CD14-positive monocyte (primary cell): Measurements from ENCODE around the gene ZMAT2. TPM values are rescaled to one million over a fixed set of nuclear protein-coding genes. Genes with fewer than 3 reads are reported as not detected.

Experiments
- DNase-seq, 3 donors: peaks; one replicate each; pipeline ENCODE4 v3.0.0-alpha.2; 2011 to 2022
- H2AFZ ChIP-seq: 2 replicates; pipeline ENCODE4 v1.6.0; 2012; ENCODE audit warnings: mild to moderate bottlenecking, low read depth, low read length, inconsistent platforms; ENCODE audit not compliant: insufficient read depth, poor library complexity, severe bottlenecking
- H3K27ac ChIP-seq, 2 donors: 1 replicate in 1 of 2; 2 replicates in 1 of 2; pipeline ENCODE4 v1.5.1; 2012 to 2013; ENCODE audit warnings: low read length in 2 of 2, control low read depth in 1 of 2, inconsistent platforms in 1 of 2, low read depth in 1 of 2, mild to moderate bottlenecking in 1 of 2
- H3K27me3 ChIP-seq, 2 donors: one replicate each; pipeline versions ENCODE4 v1.6.0 to v1.6.1; 2011 to 2013; ENCODE audit warnings: low read length in 2 of 2; ENCODE audit not compliant: control insufficient read depth in 2 of 2, insufficient read depth in 2 of 2
- H3K36me3 ChIP-seq, 2 donors: replicated peaks in 1 of 2; 1 replicate in 1 of 2; 2 replicates in 1 of 2; pipeline versions ENCODE4 v1.5.1 to v1.6.1; 2012 to 2013; ENCODE audit warnings: low read length in 2 of 2, control low read depth in 1 of 2, inconsistent platforms in 1 of 2, mild to moderate bottlenecking in 1 of 2; ENCODE audit not compliant: insufficient read depth in 2 of 2, control insufficient read depth in 1 of 2
- H3K4me1 ChIP-seq, 2 donors: 1 replicate in 1 of 2; 2 replicates in 1 of 2; pipeline versions ENCODE4 v1.5.1 to v1.6.1; 2012 to 2013; ENCODE audit warnings: low read length in 2 of 2, control low read depth in 1 of 2, inconsistent platforms in 1 of 2, mild to moderate bottlenecking in 1 of 2, moderate library complexity in 1 of 2; ENCODE audit not compliant: insufficient read depth in 2 of 2, control insufficient read depth in 1 of 2
- H3K4me2 ChIP-seq: replicated peaks from 2 replicates; pipeline ENCODE3; 2012; ENCODE audit warnings: low read length, moderate library complexity, mild to moderate bottlenecking; ENCODE audit not compliant: poor library complexity, severe bottlenecking; ENCODE audit errors: extremely low read depth
- H3K4me3 ChIP-seq, 3 experiments: fragments of 200-600 bp in 1 of 3; sonication (generic) in 1 of 3; replicated peaks in 1 of 3; 1 replicate in 2 of 3; 2 replicates in 1 of 3; pipeline ENCODE4 v1.5.1; 2011 to 2013; ENCODE audit warnings: low read length in 3 of 3, mild to moderate bottlenecking in 3 of 3, control low read depth in 2 of 3, low read depth in 2 of 3, inconsistent platforms in 1 of 3, moderate library complexity in 1 of 3
- H3K79me2 ChIP-seq: 2 replicates; pipeline ENCODE4 v1.6.0; 2012; ENCODE audit warnings: mild to moderate bottlenecking, control low read depth, inconsistent platforms, low read length, moderate library complexity; ENCODE audit not compliant: insufficient read depth
- H3K9ac ChIP-seq: 2 replicates; pipeline ENCODE4 v1.6.0; 2017; ENCODE audit warnings: low read length, mild to moderate bottlenecking; ENCODE audit not compliant: insufficient read depth, poor library complexity, severe bottlenecking
- H3K9me3 ChIP-seq, 2 donors: replicated peaks in 1 of 2; 1 replicate in 1 of 2; 2 replicates in 1 of 2; pipeline versions ENCODE4 v1.5.1 to v1.6.1; 2012 to 2013; ENCODE audit warnings: low read length in 2 of 2, control low read depth in 1 of 2; ENCODE audit not compliant: control insufficient read depth in 1 of 2, insufficient read depth in 1 of 2
- H4K20me1 ChIP-seq: 2 replicates; pipeline ENCODE4 v1.6.0; 2012; ENCODE audit warnings: mild to moderate bottlenecking, low read length, control low read depth, moderate library complexity; ENCODE audit not compliant: insufficient read depth
- H3K27ac Mint-ChIP-seq, 7 donors: one replicate each; pipeline ENCODE4 v1.8.0; 2020; ENCODE audit warnings: mild to moderate bottlenecking in 7 of 7, mixed read lengths in 7 of 7, moderate library complexity in 6 of 7, inconsistent platforms in 2 of 7
- H3K27me3 Mint-ChIP-seq, 3 donors: one replicate each; pipeline ENCODE4 v1.8.0; 2021 to 2022; ENCODE audit warnings: low read depth in 3 of 3, mild to moderate bottlenecking in 3 of 3, mixed read lengths in 3 of 3, moderate library complexity in 3 of 3, inconsistent platforms in 1 of 3
- H3K36me3 Mint-ChIP-seq, 2 donors: one replicate each; pipeline ENCODE4 v1.8.0; 2020; ENCODE audit warnings: mixed read lengths in 2 of 2, inconsistent platforms in 1 of 2, mild to moderate bottlenecking in 1 of 2
- H3K4me1 Mint-ChIP-seq: one replicate; pipeline ENCODE4 v1.8.0; 2020; ENCODE audit warnings: mild to moderate bottlenecking, mixed read lengths
- H3K4me3 Mint-ChIP-seq, 2 donors: one replicate each; pipeline ENCODE4 v1.8.0; 2020; ENCODE audit warnings: mild to moderate bottlenecking in 2 of 2, mixed read lengths in 2 of 2, moderate library complexity in 1 of 2
- H3K9me3 Mint-ChIP-seq, 7 donors: one replicate each; pipeline ENCODE4 v1.8.0; 2020 to 2022; ENCODE audit warnings: mixed read lengths in 7 of 7, mild to moderate bottlenecking in 6 of 7, moderate library complexity in 6 of 7, inconsistent platforms in 2 of 7
- CTCF ChIP-seq: fragments of 200-600 bp; IDR thresholded peaks from one replicate; pipeline ENCODE4 v1.8.0; 2022; ENCODE audit warnings: antibody characterized with exemption, mild to moderate bottlenecking
- WGBS: methylation state at CpG from one replicate; pipeline ENCODE4 v1.1.5; 2013; ENCODE audit warnings: missing lambda C conversion rate; ENCODE audit not compliant: insufficient coverage; 5-methylcytosine and 5-hydroxymethylcytosine counted together
- intact Hi-C, 2 donors: fragments of 100-400 bp; cut with micrococcal nuclease; formaldehyde crosslinking; loops; one replicate each; pipeline versions ENCODE4 v1.15.0 to v1.15.1; 2023
- polyA plus RNA-seq, 3 donors: library from polyadenylated mRNA; depleted of rRNA in 1 of 3; unstranded in 2 of 3; stranded (reverse) in 1 of 3; fragments of 300-500 nt in 2 of 3; fragments of >200 nt in 1 of 3; fragmentation: Illumina TruSeq in 2 of 3; gene quantifications; 1 replicate in 2 of 3; 2 replicates in 1 of 3; pipeline ENCODE4 v1.2.3, GENCODE V29; 2012 to 2021
- small RNA-seq: library from RNA; depleted of rRNA; stranded (forward); fragments of <200 nt; gene quantifications from one replicate; pipeline ENCODE3, GENCODE V24; 2012; ENCODE audit warnings: low read depth; ENCODE audit not compliant: insufficient read length

Gene ZMAT2
- polyA plus RNA-seq, 3 donors: 22.5 to 59.5 (median 52.5) TPM

DNA sequence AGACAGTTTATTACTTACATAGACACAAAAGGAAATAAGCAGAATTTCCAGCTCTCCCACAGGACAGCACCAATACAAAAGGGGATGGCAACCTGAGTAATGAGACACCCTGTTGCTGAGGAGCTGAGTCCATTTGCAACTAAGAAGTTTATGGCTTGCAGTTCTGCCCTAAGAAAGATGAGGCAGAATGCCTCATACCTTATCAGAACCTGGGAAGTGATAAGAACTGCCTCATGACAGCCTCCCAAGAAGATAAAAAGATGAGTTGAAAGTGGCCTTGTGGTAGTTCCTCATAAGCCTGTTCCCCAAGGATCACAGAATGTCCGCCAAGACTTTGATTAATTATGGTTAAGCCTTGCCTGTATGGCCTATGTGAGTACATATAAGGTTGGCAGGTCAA is 41.7 kb downstream of the ZMAT2 start:
- peaks cover 0 to 4% (median 2%) of the 10 kb centered on the region in 3 donors for H3K27me3 Mint-ChIP-seq
- no CpG with 5 or more reads among the region's 1 CpG for WGBS
- Histone ChIP-seq H3K27me3 (no peaks in the 10 kb centered on the region), H3K4me1 (no peaks in the 10 kb centered on the region), H3K79me2 (no peaks in the 10 kb centered on the region), H3K4me3 (no peak overlapping the region), H2AFZ (no peak overlapping the region), H4K20me1 (no peaks in the 10 kb centered on the region), H3K9me3 (peaks cover 39 to 46% of the 10 kb centered on the region in 2 donors), H3K36me3 (no peaks in the 10 kb centered on the region), H3K4me2 (no peak overlapping the region), H3K9ac (no peak overlapping the region), H3K27ac (no peak overlapping the region)
- intact Hi-C loops: no loop called here
- H3K9me3 Mint-ChIP-seq: peaks cover 23 to 64% (median 53%) of the 10 kb centered on the region in 7 donors
- no peak overlapping the region for H3K4me3 Mint-ChIP-seq
- no peaks in the 10 kb centered on the region for H3K36me3 Mint-ChIP-seq
- no peak for TF ChIP-seq CTCF
- DNase-seq: no peak
- no peak overlapping the region for H3K27ac Mint-ChIP-seq
- no peaks in the 10 kb centered on the region for H3K4me1 Mint-ChIP-seq

DNA sequence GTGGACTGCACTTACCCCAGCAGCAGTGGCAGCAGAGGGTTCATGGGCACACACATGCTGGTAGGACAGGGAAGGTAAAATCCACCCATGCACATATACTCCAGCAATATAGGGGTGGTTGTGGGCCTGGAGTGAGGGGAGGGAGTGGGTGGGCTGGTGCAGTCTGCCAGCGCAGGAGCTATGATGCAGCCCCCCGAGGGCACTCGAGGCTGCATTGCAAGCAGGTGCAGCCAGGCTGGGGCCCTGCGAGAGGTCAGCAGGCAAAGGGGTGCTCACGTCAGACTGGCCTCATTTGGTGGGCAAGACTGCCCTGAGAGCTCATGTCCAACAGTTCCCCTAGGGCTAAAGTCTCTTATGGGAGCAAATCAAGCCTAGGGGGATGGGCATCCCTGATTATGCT is 53.3 kb downstream of the ZMAT2 start:
- Histone ChIP-seq H2AFZ (no peak overlapping the region), H3K27me3 (no peaks in the 10 kb centered on the region), H3K36me3 (no peaks in the 10 kb centered on the region), H3K4me3 (no peak overlapping the region), H3K4me2 (no peak overlapping the region), H3K4me1 (no peaks in the 10 kb centered on the region), H4K20me1 (no peaks in the 10 kb centered on the region), H3K79me2 (no peaks in the 10 kb centered on the region), H3K27ac (no peak overlapping the region), H3K9ac (no peak overlapping the region), H3K9me3 (peaks cover 29 to 76% of the 10 kb centered on the region in 2 donors)
- intact Hi-C loops: no loop called here
- Mint-ChIP-seq H3K4me1 (no peaks in the 10 kb centered on the region), H3K27me3 (peaks cover 3 to 6% (median 4%) of the 10 kb centered on the region in 3 donors), H3K36me3 (no peaks in the 10 kb centered on the region), H3K9me3 (peaks cover 46 to 79% (median 66%) of the 10 kb centered on the region in 7 donors), H3K27ac (peak overlapping the region in 1 of 7 donors; percentile 11), H3K4me3 (no peak overlapping the region)
- no peak for DNase-seq
- no peak for TF ChIP-seq CTCF
- WGBS: 83% methylated on average over 5 of the region's 5 CpGs

Small RNAs within 50 kb of the gene (small RNA-seq; reads per million reads assigned to genes)
- gene VTRNA1-1: 120 reads per million, percentile 96 among the genes with 10 or more reads in this experiment
- gene VTRNA1-2: not detected
- 2.4 reads per million, percentile 7 among the genes with 10 or more reads in this experiment for gene VTRNA1-3

Other genes with a start within 250 kb of the ZMAT2 start
- gene EIF4EBP3, start 152.8 kb upstream of the ZMAT2 start, polyA plus RNA-seq: 10 to 100 TPM; 22.8 to 46.0 (median 41.9) TPM
- 10 to 100 TPM; 72.4 to 97.2 (median 80.8) TPM for gene SRA1, start 143.0 kb upstream of the ZMAT2 start, polyA plus RNA-seq
- gene APBB3, start 135.8 kb upstream of the ZMAT2 start, polyA plus RNA-seq: 100 to 1,000 TPM in 1 of 3 donors, 1 to 10 TPM in 2; 4.9 to 211 (median 7.4) TPM
- 10 to 100 TPM; 44.0 to 67.1 (median 58.8) TPM for gene SLC35A4, start 135.6 kb upstream of the ZMAT2 start, polyA plus RNA-seq
- gene CD14, start 67.3 kb upstream of the ZMAT2 start, polyA plus RNA-seq: 1,000 to 10,000 TPM; 1,687 to 3,095 (median 2,434) TPM
- 10 to 100 TPM in 2 of 3 donors, 1 to 10 TPM in 1; 9.8 to 45.5 (median 12.6) TPM for gene TMCO6, start 61.0 kb upstream of the ZMAT2 start, polyA plus RNA-seq
- gene NDUFA2, start 52.8 kb upstream of the ZMAT2 start, polyA plus RNA-seq: 100 to 1,000 TPM in 2 of 3 donors, 10 to 100 TPM in 1; 90.1 to 246 (median 207) TPM
- 10 to 100 TPM; 58.3 to 86.6 (median 80.9) TPM for gene IK, start 52.6 kb upstream of the ZMAT2 start, polyA plus RNA-seq
- gene WDR55, start 35.5 kb upstream of the ZMAT2 start, polyA plus RNA-seq: 10 to 100 TPM; 11.2 to 36.8 (median 13.3) TPM
- 1 to 10 TPM in 1 of 3 donors, not detected in 2; 2.3 TPM for gene DND1, start 26.9 kb upstream of the ZMAT2 start, polyA plus RNA-seq
- gene HARS1, start 9.1 kb upstream of the ZMAT2 start, polyA plus RNA-seq: 10 to 100 TPM; 28.4 to 34.3 (median 31.9) TPM
- gene HARS2, start 9.0 kb upstream of the ZMAT2 start, polyA plus RNA-seq: 10 to 100 TPM in 1 of 3 donors, 1 to 10 TPM in 2; 6.4 to 26.1 (median 8.3) TPM
- not detected for gene PCDHA1, start 85.7 kb downstream of the ZMAT2 start, polyA plus RNA-seq
- not detected for gene PCDHA2, start 94.4 kb downstream of the ZMAT2 start, polyA plus RNA-seq
- gene PCDHA3, start 100.6 kb downstream of the ZMAT2 start, polyA plus RNA-seq: not detected
- not detected for gene PCDHA4, start 106.6 kb downstream of the ZMAT2 start, polyA plus RNA-seq
- not detected for gene PCDHA5, start 121.2 kb downstream of the ZMAT2 start, polyA plus RNA-seq
- gene PCDHA6, start 127.5 kb downstream of the ZMAT2 start, polyA plus RNA-seq: not detected
- gene PCDHA7, start 133.8 kb downstream of the ZMAT2 start, polyA plus RNA-seq: not detected
- not detected for gene PCDHA8, start 140.7 kb downstream of the ZMAT2 start, polyA plus RNA-seq
- not detected for gene PCDHA9, start 147.9 kb downstream of the ZMAT2 start, polyA plus RNA-seq
- not detected for gene PCDHA10, start 155.4 kb downstream of the ZMAT2 start, polyA plus RNA-seq
- gene PCDHA11, start 168.5 kb downstream of the ZMAT2 start, polyA plus RNA-seq: not detected
- not detected for gene PCDHA12, start 174.9 kb downstream of the ZMAT2 start, polyA plus RNA-seq
- gene PCDHA13, start 181.7 kb downstream of the ZMAT2 start, polyA plus RNA-seq: not detected
- gene PCDHAC1, start 225.9 kb downstream of the ZMAT2 start, polyA plus RNA-seq: not detected